Measurements from ENCODE around the gene ELL.

The ELL gene

DNA sequence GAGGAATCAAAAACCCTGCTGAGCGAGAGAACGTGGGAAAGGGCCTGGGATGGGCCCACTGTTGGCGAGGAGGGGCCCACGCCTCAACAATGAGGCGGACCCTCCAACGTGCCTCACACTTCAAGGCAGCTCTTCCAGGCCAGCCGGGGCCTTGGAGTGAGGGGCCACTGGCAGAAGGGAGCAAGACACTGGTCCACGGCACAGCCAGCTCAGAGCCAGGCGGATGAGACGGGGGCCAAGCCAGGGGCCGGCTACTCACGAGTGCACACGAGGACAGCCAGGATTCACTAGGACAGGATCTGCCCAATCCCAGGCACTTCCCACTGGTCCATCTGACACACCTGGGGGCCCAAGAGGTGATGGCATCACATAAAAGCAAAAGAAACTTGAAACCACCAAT lies 20.5 kb downstream of the ELL start:
- TF ChIP-seq YY1 (IDR thresholded peaks at IDR 0.05; ENCODE audit: low read depth) (no peak), TAF1 (IDR thresholded peaks at IDR 0.05; ENCODE audit: low read depth) (no peak), ZBTB7A (IDR thresholded peaks at IDR 0.05; ENCODE audit: low read depth) (no peak), TEAD4 (IDR thresholded peaks at IDR 0.05) (no peak), NFIC (IDR thresholded peaks at IDR 0.05) (no peak), RAD21 (IDR thresholded peaks at IDR 0.05; ENCODE audit: low read depth) (no peak), EP300 (IDR thresholded peaks at IDR 0.05; ENCODE audit: borderline replicate concordance) (no peak), TCF12 (IDR thresholded peaks at IDR 0.05; ENCODE audit: low read depth) (no peak), EGR1 (IDR thresholded peaks at IDR 0.05) (no peak)
- TF ChIP-seq, protein P1, sequence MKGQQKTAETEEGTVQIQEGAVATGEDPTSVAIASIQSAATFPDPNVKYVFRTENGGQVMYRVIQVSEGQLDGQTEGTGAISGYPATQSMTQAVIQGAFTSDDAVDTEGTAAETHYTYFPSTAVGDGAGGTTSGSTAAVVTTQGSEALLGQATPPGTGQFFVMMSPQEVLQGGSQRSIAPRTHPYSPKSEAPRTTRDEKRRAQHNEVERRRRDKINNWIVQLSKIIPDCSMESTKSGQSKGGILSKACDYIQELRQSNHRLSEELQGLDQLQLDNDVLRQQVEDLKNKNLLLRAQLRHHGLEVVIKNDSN (IDR thresholded peaks at IDR 0.05) = no peak
- TF ChIP-seq, protein P2, sequence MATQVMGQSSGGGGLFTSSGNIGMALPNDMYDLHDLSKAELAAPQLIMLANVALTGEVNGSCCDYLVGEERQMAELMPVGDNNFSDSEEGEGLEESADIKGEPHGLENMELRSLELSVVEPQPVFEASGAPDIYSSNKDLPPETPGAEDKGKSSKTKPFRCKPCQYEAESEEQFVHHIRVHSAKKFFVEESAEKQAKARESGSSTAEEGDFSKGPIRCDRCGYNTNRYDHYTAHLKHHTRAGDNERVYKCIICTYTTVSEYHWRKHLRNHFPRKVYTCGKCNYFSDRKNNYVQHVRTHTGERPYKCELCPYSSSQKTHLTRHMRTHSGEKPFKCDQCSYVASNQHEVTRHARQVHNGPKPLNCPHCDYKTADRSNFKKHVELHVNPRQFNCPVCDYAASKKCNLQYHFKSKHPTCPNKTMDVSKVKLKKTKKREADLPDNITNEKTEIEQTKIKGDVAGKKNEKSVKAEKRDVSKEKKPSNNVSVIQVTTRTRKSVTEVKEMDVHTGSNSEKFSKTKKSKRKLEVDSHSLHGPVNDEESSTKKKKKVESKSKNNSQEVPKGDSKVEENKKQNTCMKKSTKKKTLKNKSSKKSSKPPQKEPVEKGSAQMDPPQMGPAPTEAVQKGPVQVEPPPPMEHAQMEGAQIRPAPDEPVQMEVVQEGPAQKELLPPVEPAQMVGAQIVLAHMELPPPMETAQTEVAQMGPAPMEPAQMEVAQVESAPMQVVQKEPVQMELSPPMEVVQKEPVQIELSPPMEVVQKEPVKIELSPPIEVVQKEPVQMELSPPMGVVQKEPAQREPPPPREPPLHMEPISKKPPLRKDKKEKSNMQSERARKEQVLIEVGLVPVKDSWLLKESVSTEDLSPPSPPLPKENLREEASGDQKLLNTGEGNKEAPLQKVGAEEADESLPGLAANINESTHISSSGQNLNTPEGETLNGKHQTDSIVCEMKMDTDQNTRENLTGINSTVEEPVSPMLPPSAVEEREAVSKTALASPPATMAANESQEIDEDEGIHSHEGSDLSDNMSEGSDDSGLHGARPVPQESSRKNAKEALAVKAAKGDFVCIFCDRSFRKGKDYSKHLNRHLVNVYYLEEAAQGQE (IDR thresholded peaks at IDR 0.05; ENCODE audit: low read depth) = no peak
- TF ChIP-seq, protein P3, sequence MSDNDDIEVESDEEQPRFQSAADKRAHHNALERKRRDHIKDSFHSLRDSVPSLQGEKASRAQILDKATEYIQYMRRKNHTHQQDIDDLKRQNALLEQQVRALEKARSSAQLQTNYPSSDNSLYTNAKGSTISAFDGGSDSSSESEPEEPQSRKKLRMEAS (IDR thresholded peaks at IDR 0.05) = no peak

DNA sequence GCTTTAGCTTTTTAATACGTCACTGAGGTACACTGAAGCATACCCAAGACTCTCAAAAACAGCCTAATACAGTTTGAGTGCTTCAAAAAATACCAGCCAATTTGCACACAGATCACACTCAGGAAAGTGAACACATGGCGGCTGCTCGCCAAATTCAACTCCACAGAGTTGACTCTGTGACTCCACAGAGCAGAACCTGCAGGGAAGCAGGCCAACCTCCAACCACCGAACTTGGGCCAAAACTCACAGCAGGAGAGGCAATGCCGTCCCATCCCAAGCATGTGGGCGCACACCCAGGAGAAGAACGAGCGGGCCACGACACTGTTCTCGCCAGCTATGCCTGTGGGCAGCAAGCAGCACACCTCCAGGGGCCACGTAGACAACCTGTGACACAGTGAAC lies 21.1 kb downstream of the ELL start:
- no peak for TF ChIP-seq EP300 (IDR thresholded peaks at IDR 0.05; ENCODE audit: borderline replicate concordance)
- TF ChIP-seq, protein P1 (IDR thresholded peaks at IDR 0.05) = no peak
- no peak for TF ChIP-seq TEAD4 (IDR thresholded peaks at IDR 0.05)
- TF ChIP-seq ZBTB7A (IDR thresholded peaks at IDR 0.05; ENCODE audit: low read depth) = no peak
- TF ChIP-seq EGR1 (IDR thresholded peaks at IDR 0.05) = no peak
- TF ChIP-seq TCF12 (IDR thresholded peaks at IDR 0.05; ENCODE audit: low read depth) = no peak
- TF ChIP-seq CEBPB (IDR thresholded peaks at IDR 0.05) = no peak
- TF ChIP-seq, protein P2 (IDR thresholded peaks at IDR 0.05; ENCODE audit: low read depth) = no peak
- no peak for TF ChIP-seq FOXM1 (IDR thresholded peaks at IDR 0.05; ENCODE audit: borderline replicate concordance, low read depth)

DNA sequence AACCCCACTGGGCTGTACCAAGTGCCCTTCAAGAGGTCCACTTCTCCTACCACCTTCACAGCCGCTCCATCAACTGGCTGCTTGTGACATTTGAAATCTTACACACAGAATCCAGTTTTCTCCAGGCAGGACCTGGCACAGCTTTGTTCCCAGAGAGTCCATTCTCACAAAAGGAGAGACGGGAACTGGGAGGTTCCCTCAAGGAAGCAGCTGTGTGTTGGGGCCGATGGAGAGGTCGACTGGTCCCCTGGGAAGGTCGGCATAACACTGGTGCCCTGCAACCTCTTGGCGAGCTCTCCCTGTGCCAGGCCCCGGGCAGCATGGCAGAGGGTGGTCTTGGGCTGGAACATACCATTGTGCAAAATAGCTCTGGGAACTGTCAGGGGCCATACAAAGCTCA lies 21.5 kb downstream of the ELL start:
- TF ChIP-seq TAF1 (IDR thresholded peaks at IDR 0.05; ENCODE audit: low read depth) (no peak), TEAD4 (IDR thresholded peaks at IDR 0.05) (no peak), RAD21 (IDR thresholded peaks at IDR 0.05; ENCODE audit: low read depth) (no peak), TCF12 (IDR thresholded peaks at IDR 0.05; ENCODE audit: low read depth) (no peak), YY1 (IDR thresholded peaks at IDR 0.05; ENCODE audit: low read depth) (no peak), CEBPB (IDR thresholded peaks at IDR 0.05) (no peak), EGR1 (IDR thresholded peaks at IDR 0.05) (no peak), ZBTB7A (IDR thresholded peaks at IDR 0.05; ENCODE audit: low read depth) (no peak), EP300 (IDR thresholded peaks at IDR 0.05; ENCODE audit: borderline replicate concordance) (no peak), FOXM1 (IDR thresholded peaks at IDR 0.05; ENCODE audit: borderline replicate concordance, low read depth) (no peak), NFIC (IDR thresholded peaks at IDR 0.05) (no peak)
- TF ChIP-seq, protein P1 (IDR thresholded peaks at IDR 0.05) = no peak
- TF ChIP-seq, protein P2 (IDR thresholded peaks at IDR 0.05; ENCODE audit: low read depth) = no peak

DNA sequence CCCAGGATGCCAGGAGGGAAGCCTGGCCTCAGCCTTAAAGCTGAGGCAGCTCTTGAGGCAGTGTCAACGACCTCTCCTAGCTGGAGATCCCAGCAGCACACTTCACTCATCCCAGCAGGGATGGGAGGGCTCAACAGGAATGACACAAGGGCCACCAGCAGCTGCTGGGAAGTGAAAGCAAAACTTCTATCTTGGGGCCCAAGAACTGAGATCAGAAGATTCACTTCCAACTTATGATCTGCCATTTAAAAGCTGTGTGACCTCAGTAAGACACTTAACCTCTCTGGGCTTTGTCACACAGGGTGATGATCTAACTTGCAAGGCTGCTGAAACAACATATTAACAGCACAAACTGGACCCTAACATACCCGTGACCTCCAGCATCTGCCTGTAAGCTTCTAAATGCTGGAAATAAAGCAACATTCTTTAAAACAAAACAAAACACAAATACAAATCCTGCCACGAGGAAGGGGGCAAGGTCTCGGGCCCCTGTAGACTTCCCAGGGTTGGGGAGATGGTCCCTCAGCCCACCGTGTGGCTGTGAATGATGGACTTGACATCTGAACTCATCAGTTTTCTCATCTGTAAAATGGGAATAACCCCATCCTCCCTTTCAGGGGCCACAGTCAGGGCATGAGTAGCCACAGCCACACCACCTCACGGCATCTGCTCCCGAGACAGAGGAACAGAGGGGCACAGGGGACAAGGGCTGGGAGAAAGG lies 22.7 kb downstream of the ELL start:
- TF ChIP-seq CEBPB (IDR thresholded peaks at IDR 0.05) = no peak
- no peak for TF ChIP-seq FOXM1 (IDR thresholded peaks at IDR 0.05; ENCODE audit: borderline replicate concordance, low read depth)
- no peak for TF ChIP-seq TAF1 (IDR thresholded peaks at IDR 0.05; ENCODE audit: low read depth)
- no peak for TF ChIP-seq EGR1 (IDR thresholded peaks at IDR 0.05)
- no peak for TF ChIP-seq EP300 (IDR thresholded peaks at IDR 0.05; ENCODE audit: borderline replicate concordance)
- TF ChIP-seq, protein P1 (IDR thresholded peaks at IDR 0.05) = no peak
- no peak for TF ChIP-seq TEAD4 (IDR thresholded peaks at IDR 0.05)
- no peak for TF ChIP-seq CREB1 (IDR thresholded peaks at IDR 0.05; ENCODE audit: low read depth)
- TF ChIP-seq TCF12 (IDR thresholded peaks at IDR 0.05; ENCODE audit: low read depth) = no peak
- no peak for TF ChIP-seq NFIC (IDR thresholded peaks at IDR 0.05)
- TF ChIP-seq, protein P2 (IDR thresholded peaks at IDR 0.05; ENCODE audit: low read depth) = no peak
- no peak for TF ChIP-seq ZBTB7A (IDR thresholded peaks at IDR 0.05; ENCODE audit: low read depth)
- no peak for TF ChIP-seq RAD21 (IDR thresholded peaks at IDR 0.05; ENCODE audit: low read depth)
- TF ChIP-seq, protein P3 (IDR thresholded peaks at IDR 0.05) = no peak

Data from Ishikawa (cell line).